Caco-2 (cell line): ENCODE data around the gene CHST3. TPM values are rescaled to one million over a fixed set of nuclear protein-coding genes. Genes with fewer than 3 reads are reported as not detected.

Experiments used
- BruUV-seq: library from RNA; stranded (reverse); fragments of 400-500 nt; replicated peaks from 2 replicates; lab custom pipeline; 2021; lab: Mats Ljungman, UMichigan
- CTCF ChIA-PET: fragments of 300-600 bp; sonication (Branson Sonifier 250); formaldehyde crosslinking; loops from one replicate; lab custom pipeline; 2022; ENCODE audit warnings: antibody characterized with exemption; lab: Charles Lee
- POLR2A ChIA-PET: fragments of 300-600 bp; sonication (Branson Sonifier 250); formaldehyde crosslinking; loops from one replicate; lab custom pipeline; 2022; ENCODE audit warnings: antibody characterized with exemption; lab: Charles Lee
- DNase-seq, 2 experiments: peaks; one replicate each; pipeline versions ENCODE4 v3.0.0 to v3.0.0-alpha.2; 2020 to 2022
- H3K27me3 ChIP-seq: replicated peaks from 2 replicates; pipeline ENCODE4 v1.6.0; 2011; ENCODE audit warnings: low read length; ENCODE audit not compliant: control insufficient read depth, insufficient read depth
- H3K36me3 ChIP-seq: 2 replicates; pipeline ENCODE4 v1.5.1; 2011; ENCODE audit warnings: low read length; ENCODE audit not compliant: control insufficient read depth, insufficient read depth
- H3K4me1 ChIP-seq: fragments of 250-450 bp; sonication (Bioruptor Pico); 2 replicates; pipeline ENCODE4 v1.5.1; 2020; ENCODE audit warnings: mild to moderate bottlenecking
- H3K4me3 ChIP-seq: 2 replicates; pipeline ENCODE4 v1.5.1; 2011; ENCODE audit warnings: low read depth, mild to moderate bottlenecking, control low read depth, low read length
- H3K9me3 ChIP-seq: fragments of 250-450 bp; sonication (Bioruptor Pico); 2 replicates; pipeline ENCODE4 v1.5.1; 2020; ENCODE audit warnings: mild to moderate bottlenecking, moderate library complexity
- H3K27ac Mint-ChIP-seq: one replicate; pipeline ENCODE4 v1.8.0; 2022; ENCODE audit warnings: mixed read lengths; ENCODE audit not compliant: unreplicated experiment
- H3K27me3 Mint-ChIP-seq: one replicate; pipeline ENCODE4 v1.8.0; 2022; ENCODE audit warnings: mixed read lengths; ENCODE audit not compliant: insufficient read depth, unreplicated experiment
- H3K36me3 Mint-ChIP-seq: one replicate; pipeline ENCODE4 v1.8.0; 2022; ENCODE audit warnings: mild to moderate bottlenecking, mixed read lengths; ENCODE audit not compliant: insufficient read depth, unreplicated experiment
- H3K4me1 Mint-ChIP-seq: one replicate; pipeline ENCODE4 v1.8.0; 2022; ENCODE audit warnings: low read depth, mixed read lengths; ENCODE audit not compliant: unreplicated experiment
- H3K4me3 Mint-ChIP-seq: one replicate; pipeline ENCODE4 v1.8.0; 2022; ENCODE audit warnings: mild to moderate bottlenecking, moderate library complexity, mixed read lengths; ENCODE audit not compliant: unreplicated experiment
- H3K9me3 Mint-ChIP-seq: one replicate; pipeline ENCODE4 v1.8.0; 2022; ENCODE audit warnings: mixed read lengths; ENCODE audit not compliant: unreplicated experiment
- intact Hi-C: fragments of 100-400 bp; cut with micrococcal nuclease; formaldehyde crosslinking; loops from one replicate; pipeline ENCODE4 v1.10.0; 2022; ENCODE audit not compliant: unreplicated experiment
- total RNA-seq: library from RNA; stranded (reverse); gene quantifications from 2 replicates; pipeline ENCODE4 v1.2.3, GENCODE V29; 2022
- TF ChIP-seq, protein P1 (sequence below), 2 experiments: fragments of 200-600 bp in 1 of 2; IDR thresholded peaks; 1 replicate in 1 of 2; 2 replicates in 1 of 2; pipeline versions ENCODE4 v1.5.1 to v1.8.0; 2011 to 2022; ENCODE audit warnings: antibody characterized with exemption in 1 of 2, control low read depth in 1 of 2, inconsistent platforms in 1 of 2, low read depth in 1 of 2, low read length in 1 of 2, mild to moderate bottlenecking in 1 of 2, moderate library complexity in 1 of 2; ENCODE audit not compliant: insufficient read depth in 1 of 2, severe bottlenecking in 1 of 2, unreplicated experiment in 1 of 2

Gene CHST3
- total RNA-seq, 1 experiment from 2014 or later, result 46.0 TPM

DNA sequence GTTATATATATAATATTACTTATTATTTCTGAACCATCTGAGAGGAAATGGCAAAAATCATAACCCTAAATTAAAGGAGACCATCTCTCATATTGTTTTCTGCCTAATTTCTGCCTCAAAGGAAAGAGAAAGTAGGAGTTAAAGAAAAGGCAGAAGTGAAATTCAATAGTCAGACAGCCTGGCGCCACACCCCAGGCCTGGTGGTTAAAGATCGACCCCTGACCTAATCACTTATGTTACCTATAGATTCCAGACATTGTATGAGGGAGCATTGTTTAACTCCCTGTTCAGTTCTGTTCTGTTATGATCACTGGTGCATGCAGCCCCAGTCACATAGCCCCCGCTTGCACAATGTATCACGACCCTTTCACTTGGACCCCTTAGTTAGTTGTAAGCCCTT lies 24.9 kb upstream of the CHST3 start:
- ChIA-PET POLR2A (no interaction called here), CTCF (no interaction called here)
- no TSS peak for BruUV-seq
- Histone ChIP-seq H3K4me3 (no peak overlapping the region), H3K36me3 (no peaks in the 10 kb centered on the region), H3K9me3 (peaks cover 21% of the 10 kb centered on the region; the same call in 1 of the 2 replicates), H3K4me1 (no peaks in the 10 kb centered on the region), H3K27me3 (no peaks in the 10 kb centered on the region)
- intact Hi-C loops, result no loop called here
- no peaks in the 10 kb centered on the region for H3K27me3 Mint-ChIP-seq
- TF ChIP-seq, protein P1, sequence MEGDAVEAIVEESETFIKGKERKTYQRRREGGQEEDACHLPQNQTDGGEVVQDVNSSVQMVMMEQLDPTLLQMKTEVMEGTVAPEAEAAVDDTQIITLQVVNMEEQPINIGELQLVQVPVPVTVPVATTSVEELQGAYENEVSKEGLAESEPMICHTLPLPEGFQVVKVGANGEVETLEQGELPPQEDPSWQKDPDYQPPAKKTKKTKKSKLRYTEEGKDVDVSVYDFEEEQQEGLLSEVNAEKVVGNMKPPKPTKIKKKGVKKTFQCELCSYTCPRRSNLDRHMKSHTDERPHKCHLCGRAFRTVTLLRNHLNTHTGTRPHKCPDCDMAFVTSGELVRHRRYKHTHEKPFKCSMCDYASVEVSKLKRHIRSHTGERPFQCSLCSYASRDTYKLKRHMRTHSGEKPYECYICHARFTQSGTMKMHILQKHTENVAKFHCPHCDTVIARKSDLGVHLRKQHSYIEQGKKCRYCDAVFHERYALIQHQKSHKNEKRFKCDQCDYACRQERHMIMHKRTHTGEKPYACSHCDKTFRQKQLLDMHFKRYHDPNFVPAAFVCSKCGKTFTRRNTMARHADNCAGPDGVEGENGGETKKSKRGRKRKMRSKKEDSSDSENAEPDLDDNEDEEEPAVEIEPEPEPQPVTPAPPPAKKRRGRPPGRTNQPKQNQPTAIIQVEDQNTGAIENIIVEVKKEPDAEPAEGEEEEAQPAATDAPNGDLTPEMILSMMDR (IDR thresholded peaks at IDR 0.05; ENCODE audit: insufficient read depth in 1 of 2, low read depth in 1 of 2, low read length in 1 of 2, severe bottlenecking in 1 of 2, unreplicated experiment in 1 of 2), result no peak
- no peak overlapping the region for H3K27ac Mint-ChIP-seq
- peaks cover 39% of the 10 kb centered on the region for H3K9me3 Mint-ChIP-seq
- H3K4me3 Mint-ChIP-seq, result no peak overlapping the region
- H3K36me3 Mint-ChIP-seq, result no peaks in the 10 kb centered on the region
- peak in 1 of 2 experiments; percentile 2 for DNase-seq
- no peaks in the 10 kb centered on the region for H3K4me1 Mint-ChIP-seq

DNA sequence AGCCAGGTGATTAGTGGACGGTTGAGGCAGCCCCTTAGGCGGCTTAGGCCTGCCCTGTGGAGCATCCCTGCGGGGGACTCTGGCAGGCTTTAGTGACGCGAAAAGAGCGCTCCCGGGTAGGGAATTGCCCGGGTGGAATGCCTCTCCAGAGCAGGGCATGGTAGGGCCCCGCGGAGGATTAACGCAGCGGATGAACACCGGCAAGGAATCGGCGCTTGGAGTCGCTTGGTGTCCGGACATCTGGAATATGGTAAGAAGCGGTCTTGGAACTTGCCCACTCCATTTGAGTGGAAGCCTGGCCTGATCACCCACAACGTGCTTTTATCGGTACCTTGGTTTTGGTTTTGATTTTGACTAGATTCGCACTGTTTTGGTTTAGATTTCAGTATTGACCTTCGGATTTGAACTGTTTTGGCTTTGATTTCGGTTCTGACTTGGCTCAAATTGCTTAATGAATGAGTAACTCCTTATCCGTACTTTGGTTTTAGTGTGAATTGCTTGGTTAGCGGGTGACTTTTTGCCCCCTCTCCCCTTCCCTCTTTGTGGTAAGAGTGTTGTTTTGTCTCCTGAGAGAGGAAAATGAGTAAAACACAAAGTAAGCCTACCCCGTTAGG lies 24.2 kb upstream of the CHST3 start:
- H3K4me3 ChIP-seq, result no peak overlapping the region
- peaks cover 27% of the 10 kb centered on the region for H3K9me3 ChIP-seq
- H3K36me3 ChIP-seq, result no peaks in the 10 kb centered on the region
- CTCF ChIA-PET, result interaction anchor here (0.8 kb wide), 1 partner anchor 12 kb away, joined by 3 read pairs; no protein-coding TSS in a partner anchor
- Mint-ChIP-seq H3K27ac (no peak overlapping the region), H3K27me3 (no peaks in the 10 kb centered on the region), H3K4me3 (no peak overlapping the region), H3K9me3 (peaks cover 39% of the 10 kb centered on the region), H3K36me3 (no peaks in the 10 kb centered on the region), H3K4me1 (no peaks in the 10 kb centered on the region)
- TF ChIP-seq, protein P1 (IDR thresholded peaks at IDR 0.05; ENCODE audit: insufficient read depth in 1 of 2, low read depth in 1 of 2, low read length in 1 of 2, severe bottlenecking in 1 of 2, unreplicated experiment in 1 of 2), result no peak
- no TSS peak for BruUV-seq
- POLR2A ChIA-PET, result no interaction called here
- H3K4me1 ChIP-seq, result no peaks in the 10 kb centered on the region
- no peaks in the 10 kb centered on the region for H3K27me3 ChIP-seq
- DNase-seq, result peak in 1 of 2 experiments; percentile 25
- intact Hi-C loops, result no loop called here

DNA sequence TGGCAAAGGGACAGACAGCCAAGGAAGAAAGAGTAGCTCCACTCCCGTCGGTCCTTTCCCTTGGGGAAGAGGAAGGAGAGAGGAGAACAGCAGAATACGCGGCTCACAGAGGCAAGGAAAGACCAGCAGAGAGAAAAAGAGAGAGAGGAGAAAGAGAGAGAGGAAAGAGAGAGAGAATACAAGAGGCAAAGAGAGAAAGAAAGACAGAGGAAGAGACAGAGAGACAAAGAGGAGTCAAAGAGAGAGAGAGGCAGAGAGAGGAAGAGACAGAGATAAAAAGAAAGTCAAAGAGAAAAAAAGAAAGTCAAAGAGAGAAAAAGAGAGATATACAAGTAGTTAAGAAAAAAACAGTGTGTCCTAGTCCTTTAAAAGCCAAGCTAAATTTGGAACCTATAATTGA lies 23.4 kb upstream of the CHST3 start:
- BruUV-seq, result no TSS peak
- Histone ChIP-seq H3K9me3 (peaks cover 34% of the 10 kb centered on the region), H3K36me3 (no peaks in the 10 kb centered on the region), H3K4me3 (no peak overlapping the region), H3K4me1 (no peaks in the 10 kb centered on the region), H3K27me3 (no peaks in the 10 kb centered on the region)
- ChIA-PET POLR2A (no interaction called here), CTCF (interaction anchor here (0.8 kb wide), 1 partner anchor 13 kb away, joined by 3 read pairs; no protein-coding TSS in a partner anchor)
- no peak overlapping the region for H3K4me3 Mint-ChIP-seq
- H3K9me3 Mint-ChIP-seq, result peaks cover 39% of the 10 kb centered on the region
- no peak overlapping the region for H3K27ac Mint-ChIP-seq
- TF ChIP-seq, protein P1 (IDR thresholded peaks at IDR 0.05; ENCODE audit: insufficient read depth in 1 of 2, low read depth in 1 of 2, low read length in 1 of 2, severe bottlenecking in 1 of 2, unreplicated experiment in 1 of 2), result no peak
- H3K27me3 Mint-ChIP-seq, result no peaks in the 10 kb centered on the region
- DNase-seq, result peak in 1 of 2 experiments; percentile 5
- no peaks in the 10 kb centered on the region for H3K4me1 Mint-ChIP-seq
- H3K36me3 Mint-ChIP-seq, result no peaks in the 10 kb centered on the region
- intact Hi-C loops, result no loop called here
